Glomerular endothelial cell (primary cell): Measurements from ENCODE around the gene ACO2. TPM values are rescaled to one million over a fixed set of nuclear protein-coding genes. Genes with fewer than 3 reads are reported as not detected.
"Not testable (repeated sequence)": the region's sequence is repeated elsewhere in the genome, so short reads cannot be mapped to it uniquely, and the experiment has no call there.

Source experiments
- DNase-seq: peaks from one replicate; pipeline ENCODE4 v3.0.0-alpha.2; 2011; ENCODE audit warnings: low read depth, low spot score; ENCODE audit errors: extremely low read depth
- total RNA-seq: library from RNA; depleted of rRNA; stranded (reverse); fragments of >200 nt; gene quantifications from 2 replicates; pipeline ENCODE4 v1.2.3, GENCODE V29; 2015

The ACO2 gene
- total RNA-seq, 1 donor from 2014 or later: 87.2 TPM

DNA sequence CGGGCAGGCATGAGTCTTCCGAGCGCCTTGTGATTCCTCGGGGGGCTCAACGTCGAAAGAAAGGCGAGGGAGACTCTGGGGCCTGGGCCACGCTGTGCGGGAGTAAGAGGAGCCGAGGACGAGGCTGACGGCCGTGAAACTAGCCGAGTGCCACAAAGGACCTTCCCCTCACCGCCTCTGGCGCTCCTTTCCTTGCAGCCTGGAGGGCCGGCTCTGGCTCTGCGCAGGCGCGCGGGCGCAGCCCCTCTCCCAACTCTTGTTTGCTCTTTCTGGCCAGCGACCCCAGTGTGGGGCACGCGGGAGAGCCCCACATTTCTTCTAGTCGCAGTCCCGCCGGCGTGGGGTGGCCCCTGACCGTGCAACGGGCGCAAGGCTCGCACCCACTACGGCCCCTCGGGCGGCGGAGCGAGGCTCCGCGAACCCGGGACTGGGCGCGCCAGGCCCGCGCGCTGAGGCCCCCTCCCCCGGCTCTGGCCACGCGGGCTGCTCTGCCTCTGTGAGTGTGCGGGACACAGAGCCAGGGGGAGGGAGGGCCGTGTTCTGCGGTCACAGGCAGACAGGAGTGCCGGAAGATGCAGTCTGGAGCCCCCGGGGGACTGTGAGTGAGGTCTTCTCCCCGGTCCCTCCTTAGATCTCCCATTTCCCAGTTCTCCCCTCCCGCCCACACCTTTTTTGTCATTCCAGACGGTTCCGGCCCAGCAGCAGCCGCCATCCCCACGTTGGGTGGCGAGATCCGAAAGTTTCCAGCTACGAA lies 21.3 kb upstream of the ACO2 start:
- no peak for DNase-seq

DNA sequence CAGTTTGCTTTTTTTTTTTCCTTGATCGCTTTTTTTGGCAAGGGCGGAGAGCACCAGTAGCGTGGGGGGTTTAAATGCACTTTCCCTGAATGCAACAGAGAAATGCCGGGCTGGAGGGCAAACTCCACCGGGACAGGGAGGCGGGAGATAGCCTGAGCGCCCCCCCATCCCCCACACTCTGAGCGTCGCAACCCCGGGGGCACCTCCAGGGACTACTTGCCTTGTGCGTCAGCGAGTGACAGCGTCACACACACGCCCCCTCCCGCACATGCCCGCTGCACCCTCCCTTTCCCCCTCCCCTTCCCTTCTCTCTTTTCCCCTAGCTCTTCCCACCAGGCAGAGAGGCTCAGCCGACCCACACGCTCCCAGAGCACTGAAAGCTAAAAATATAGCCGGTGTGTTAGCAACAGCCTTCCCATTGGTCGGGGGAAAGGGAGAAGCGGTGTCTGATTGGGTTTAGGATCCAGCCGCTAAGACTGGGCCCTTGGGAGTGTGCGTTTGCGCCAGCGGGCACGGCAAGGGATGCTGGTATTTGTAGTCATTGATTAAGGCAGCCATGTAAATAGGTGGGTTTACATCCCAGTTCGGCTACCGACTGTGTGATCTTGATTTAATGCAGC lies 20.6 kb upstream of the ACO2 start:
- DNase-seq: peak; percentile 97

DNA sequence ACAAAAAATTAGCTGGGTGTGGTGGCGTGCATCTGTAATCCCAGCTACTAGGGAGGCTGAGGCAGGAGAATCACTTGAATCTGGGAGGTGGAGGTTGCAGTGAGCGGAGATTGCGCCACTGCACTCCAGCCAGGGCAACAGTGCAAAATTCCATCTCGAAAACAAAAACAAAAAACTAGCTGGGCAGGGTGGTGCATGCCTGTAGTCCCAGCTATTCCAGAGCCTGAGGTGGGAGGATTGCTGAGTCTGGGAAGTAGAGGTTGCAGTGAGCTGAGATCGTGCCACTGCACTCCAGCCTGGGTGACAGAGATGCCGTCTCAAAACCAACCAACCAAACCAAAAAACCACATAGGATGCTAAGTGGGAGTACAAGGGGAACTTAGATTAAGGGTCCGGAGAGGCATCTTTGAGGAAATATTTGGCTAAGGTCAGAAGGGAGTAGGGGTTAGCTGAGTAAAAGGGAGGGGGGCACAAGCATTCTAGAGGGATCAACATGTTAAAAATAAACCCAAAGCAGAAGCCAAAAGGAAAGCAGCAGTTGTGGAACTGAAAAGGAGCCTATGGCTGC lies 10.7 kb upstream of the ACO2 start:
- no peak for DNase-seq

DNA sequence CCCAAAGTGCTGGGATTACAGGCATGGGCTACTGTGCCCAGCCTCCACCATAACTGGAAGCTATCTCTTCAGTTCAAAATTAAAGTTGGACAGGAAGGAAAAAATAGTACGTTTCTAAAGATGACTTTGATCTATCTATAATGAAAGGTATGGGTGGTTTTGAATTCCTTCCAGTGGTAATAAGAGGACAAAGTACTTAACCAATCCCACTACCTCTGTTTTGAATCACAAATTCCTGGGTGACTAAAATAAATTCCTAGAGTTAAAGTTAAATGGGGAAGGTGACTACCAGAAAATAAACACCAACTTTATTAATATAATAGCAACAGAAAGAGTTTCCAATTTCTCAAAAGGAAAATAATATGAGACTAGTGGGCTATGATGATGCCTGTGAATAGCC lies 9.5 kb upstream of the ACO2 start:
- no peak for DNase-seq

DNA sequence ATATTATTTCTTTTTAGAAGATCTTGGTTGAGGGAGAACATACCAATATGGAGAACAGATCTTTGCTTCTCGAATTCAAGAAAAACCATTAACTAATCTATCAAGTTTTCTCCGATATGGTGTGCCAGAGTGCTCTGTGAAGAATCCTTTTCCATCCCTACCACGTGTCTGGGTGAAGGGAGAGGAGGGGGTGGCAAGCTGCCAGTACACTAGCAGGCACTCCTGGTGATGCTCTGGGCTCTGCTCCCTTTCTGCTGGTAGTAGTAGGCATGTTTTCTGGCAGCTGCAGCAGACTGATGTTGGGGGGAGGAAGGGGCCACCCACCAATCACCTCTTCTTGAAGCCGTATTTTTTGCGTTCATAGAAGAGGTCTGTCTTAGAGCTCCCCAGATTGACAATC lies 8.8 kb upstream of the ACO2 start:
- not testable (repeated sequence) for DNase-seq

DNA sequence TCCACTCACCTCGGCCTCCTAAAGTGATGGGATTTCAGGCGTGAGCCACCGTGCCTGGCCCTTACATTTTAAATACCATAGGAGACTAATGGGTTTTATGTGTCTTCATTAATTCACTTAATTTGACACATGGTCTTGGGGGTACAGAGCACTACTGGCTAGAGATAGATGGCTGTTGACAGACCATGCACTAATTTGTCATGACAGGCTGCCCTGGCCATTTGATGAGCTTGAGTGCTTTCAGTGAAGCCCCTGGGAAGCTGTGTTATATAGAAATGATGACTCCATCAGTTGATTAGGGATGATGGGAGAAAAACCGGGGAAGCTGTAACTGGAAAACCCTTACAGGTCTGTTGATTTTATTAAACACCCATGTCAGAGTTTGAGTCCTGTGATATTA lies 7.0 kb upstream of the ACO2 start:
- DNase-seq: no peak

DNA sequence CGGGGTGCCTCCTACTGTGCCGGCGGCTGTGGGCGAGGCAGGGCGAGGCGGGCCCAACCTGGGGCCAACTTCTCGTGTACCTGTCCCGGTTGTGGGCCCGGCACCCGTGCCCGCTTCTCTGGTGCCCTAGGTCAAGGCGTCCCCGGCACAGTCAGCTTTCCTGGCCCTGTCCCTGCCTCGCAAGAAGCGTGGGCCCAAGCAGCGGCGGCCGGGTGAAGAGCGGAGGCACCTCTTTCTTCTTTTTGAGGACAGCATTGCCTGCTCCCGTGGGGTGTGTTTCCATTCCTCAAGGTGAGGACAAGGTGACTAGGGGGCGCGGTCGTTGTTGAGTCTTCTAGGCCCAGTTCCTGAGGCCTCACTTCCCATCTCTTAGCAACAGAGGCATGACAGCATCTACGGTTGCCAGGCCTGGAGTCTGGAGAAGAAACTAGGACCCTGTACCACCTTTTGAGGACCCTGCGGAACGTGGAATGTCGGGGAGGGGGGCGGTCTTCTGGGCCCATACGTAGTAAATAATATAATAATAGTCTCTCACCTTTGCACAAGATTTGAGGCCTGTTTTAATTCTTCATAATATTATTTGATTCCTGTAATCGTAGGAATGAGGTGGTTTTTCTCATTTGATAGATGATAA lies 418 bp downstream of the ACO2 start:
- no peak for DNase-seq

DNA sequence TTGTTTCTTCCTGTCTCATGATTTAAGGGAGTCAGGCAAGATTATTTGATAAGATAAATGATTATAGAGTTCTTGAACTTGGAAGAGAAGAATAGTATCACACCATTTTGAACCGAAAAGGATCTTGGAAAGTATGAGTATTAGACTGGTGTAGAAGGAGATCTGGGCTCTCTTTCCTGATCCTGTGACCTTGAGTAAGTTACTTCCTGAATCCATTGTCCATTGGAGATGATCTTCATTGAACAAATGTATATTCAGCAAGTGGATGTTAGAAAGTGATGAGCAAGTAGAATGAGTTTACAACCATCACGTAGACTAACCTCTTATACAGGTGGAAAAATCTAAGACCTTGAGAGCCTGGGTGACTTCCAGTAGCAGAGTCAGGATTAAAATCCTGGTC lies 2.0 kb downstream of the ACO2 start:
- DNase-seq: no peak

DNA sequence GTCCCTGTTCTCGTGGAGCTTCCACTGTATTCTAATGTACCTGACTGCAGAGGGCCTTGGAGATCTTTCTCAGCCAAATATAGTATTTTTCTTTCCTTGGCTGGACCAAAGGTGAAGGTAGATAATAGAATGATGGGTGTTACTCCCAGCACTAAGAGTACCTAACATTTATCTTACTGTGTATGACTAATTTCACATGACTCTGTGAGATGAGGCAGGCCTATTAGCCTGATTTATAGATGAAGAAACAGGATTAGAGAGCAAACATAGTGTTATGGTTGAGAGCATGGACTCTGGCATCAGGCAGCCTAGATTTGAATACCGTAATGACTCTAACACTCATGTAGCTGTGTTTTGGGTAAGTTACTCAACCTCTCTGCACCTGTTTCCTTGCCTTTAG lies 2.7 kb downstream of the ACO2 start:
- no peak for DNase-seq

DNA sequence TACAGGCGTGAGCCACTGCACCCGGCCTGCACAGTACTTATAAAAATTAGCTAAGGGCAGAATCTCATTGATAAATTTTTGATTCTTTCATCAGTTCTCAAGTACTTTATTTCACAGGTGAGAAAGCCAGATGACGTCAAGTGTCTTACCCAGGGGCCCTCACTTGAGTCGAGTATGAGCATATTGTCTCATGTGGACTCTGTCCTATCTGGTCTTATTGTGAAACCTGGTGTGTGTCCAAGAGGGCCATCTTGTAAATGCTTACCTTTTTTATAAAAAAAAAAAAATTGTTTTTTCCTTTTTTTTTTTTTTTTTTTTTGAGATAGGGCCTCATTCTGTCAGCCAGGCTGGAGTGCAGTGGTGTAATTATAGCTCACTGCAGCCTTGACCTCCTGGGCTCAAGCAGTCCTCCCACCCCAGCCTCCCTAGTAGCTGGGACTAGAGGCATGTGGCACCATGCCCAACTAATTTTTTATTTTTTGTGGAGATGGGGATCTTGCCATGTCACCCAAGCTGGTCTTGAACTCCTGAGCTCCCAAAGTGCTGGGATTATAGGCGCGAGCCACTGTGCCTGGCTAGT lies 6.0 kb downstream of the ACO2 start:
- DNase-seq: no peak

DNA sequence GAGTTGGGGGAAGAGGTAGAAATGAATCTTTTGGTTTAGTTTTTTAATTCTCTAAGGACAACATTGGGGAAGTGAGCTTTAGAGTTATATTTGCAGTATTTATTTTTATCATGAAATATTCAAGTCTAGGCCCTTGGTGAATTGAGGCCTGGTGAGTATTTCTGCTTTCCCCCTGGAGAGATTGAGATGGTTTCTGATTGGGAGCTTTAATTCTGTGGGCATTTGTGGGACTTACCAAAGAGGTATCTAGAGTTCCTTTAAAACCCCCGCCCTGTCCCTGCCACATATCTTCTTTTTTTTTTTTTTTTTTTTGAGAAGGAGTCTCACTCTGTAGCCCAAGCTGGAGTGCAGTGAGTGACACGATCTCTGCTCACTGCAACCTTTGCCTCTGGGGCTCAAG lies 9.6 kb downstream of the ACO2 start:
- DNase-seq: no peak

DNA sequence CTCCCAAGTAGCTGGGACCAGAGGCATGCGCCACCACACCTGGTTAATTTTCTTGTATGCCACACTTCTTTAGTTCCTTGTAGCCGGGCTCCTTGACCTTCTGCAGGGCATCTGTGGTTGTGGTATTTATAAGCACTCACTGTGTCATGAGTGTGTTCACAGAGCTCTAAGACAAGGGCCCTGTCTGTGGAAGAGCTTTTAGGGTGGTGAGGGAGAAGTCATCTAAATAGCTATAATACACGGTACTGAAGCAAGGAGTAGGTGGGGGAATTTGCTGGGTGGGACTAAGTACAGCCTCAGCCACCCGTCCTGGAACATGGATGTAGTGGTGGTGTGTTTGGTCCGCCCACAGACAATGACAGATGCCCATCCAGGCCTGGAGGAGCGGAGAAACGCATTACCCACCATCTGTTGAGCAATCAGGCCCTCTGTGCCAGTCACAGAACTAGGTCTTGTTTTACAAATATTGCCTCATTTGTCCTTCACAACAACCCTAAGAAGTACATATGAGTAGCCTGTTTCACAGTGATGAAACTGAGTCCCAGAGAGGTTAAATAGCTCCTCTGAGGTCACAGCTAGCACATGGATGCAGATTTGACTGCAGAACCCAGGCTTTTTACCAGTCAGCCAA lies 10.1 kb downstream of the ACO2 start:
- DNase-seq: no peak

DNA sequence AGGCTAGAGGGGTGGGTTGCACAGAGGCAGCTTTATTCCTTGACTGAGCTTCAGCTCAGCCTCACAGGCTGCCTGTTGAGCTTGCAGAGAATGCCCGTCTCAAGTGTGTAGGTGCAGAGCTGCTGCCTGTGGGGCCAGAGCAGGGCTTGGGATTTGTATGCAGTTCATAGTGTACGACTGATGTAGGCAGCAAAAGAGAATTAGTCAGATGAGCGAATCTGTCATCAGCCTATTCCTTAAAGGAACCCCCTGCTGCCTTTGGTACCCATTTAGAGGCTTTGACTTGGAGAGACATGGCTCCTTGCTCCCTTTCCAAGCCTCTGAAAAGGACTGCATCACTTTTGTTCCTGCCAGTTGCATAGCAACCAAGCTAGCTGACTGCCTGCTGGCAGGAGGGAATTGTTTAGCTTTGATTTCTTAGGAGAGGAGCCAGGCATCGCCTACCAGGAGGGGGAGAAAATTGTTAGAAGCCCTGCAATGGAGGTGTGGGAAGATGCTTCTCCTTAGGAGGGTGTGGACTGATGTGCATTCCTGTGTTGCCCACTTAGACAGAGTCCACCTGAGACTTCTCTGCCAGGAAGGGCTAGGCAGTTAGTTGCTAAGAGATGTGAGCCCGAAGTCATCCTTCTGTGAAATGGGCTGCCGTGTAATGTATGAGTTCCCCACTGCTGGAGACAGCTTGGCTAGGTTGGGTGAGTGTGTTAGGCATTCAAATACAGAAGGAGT lies 10.9 kb downstream of the ACO2 start:
- DNase-seq: no peak

DNA sequence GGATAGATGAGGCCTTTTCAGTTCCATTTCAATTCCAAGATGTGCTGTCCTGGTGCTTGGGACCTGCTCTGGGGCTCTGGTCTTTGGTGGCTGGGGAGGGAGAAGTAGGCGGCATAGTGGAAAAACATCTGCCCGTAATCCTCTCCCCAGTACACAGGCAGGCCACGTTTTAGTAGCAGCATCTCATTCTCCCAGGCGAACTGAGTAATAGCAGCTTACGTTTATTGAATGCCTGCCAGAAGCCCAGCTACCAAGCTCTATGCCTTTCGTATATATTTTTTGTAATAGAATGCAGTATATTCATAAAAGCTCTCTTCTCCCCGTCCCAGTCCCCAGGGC lies 11.4 kb downstream of the ACO2 start:
- DNase-seq: no peak

DNA sequence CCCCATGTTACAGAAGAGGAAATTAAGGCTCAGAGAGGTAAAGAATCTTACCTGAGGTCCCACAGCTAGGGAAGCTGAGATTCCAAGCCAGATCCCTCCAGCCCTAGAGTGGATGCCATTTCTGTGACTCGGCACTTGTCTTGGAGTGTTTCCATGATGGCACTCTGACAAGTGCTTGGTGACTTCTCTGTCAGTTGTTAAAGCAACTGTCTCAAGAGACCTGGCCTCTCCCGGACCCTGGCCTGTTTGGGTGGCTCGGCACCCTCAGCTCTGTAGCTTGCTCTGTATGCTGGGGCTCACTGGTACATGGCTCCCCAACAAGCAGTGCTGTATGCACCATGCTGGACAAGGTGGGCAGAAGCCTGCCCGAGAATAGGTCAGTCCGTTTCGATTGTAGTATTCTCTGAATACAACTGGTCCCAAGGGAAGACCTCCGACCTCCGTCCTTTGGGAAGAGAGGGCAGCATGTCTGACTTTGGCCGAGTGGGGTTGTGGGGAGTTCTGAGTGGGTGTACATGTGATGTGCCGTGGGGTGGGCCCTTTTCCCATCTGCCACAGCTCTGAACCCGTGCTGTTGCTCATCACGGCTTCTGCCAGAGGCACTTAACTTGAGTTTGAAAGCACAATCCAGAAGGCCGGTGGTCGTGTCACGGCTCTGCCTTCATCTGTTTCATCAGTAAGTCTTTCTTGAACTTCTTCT lies 12.4 kb downstream of the ACO2 start:
- no peak for DNase-seq

DNA sequence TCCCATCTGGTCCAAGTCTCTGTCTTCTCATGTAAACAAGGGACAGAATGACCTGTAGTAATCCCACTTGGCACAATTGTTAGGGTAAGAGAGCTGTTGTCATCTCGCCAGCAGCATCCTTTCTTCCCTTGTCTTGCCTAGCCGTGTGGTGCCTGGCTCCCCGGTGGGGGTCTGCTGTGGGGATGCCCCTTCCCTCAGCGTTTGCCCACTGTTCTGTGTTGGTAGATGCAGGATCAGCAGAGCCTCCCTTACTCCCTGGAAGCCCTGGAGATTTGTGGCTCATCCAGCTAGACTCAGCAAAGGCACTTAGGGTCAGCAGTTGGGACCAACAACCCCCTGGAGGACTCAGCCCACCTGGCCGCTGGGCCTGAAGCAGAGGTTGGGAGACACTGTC lies 13.0 kb downstream of the ACO2 start:
- DNase-seq: no peak

DNA sequence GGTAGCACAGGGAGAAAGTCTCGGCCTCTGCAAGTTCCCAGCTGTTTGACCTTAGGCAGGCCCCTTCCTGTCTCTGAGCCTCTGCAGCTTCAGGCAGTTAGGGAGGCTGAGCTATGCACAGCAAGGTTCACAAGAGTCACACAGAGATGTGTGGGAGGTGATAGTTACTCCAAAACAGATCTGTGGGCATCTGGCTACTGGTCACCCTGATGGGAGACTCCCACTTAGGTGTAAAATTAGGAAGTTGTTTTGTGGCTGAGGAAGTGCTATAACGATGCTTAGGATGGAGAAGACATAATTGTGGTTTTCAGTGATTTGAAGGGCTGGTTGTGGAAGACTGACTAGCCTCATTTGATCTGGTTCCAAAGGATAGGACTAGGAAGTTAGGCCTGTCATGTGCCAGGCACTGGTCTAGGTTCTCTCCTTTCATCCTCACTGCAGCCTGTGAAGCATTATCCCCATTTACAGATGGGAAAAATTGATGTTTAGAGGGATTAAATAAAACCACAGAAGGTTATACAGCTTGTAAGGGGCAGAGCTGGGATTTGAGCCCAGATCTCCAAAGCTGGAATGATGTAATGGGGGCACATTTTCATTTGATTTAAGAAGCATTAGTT lies 13.5 kb downstream of the ACO2 start:
- no peak for DNase-seq

DNA sequence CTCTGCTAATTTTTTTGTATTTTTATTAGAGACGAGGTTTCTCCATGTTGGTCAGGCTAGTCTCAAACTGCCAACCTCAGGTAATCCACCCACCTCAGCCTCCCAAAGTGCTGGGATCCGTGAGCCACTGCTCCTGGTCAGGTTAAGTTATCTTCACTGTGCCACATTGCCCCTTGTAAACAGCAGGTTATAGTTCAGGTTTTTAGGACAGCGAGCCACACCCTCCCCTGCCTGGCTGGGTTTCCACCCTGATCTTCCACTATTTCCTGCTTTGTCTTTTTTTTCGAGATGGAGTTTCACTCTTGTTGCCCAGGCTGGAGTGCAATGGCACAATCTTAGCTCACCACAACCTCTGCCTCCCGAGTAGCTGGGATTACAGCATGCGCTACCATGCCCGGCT lies 16.1 kb downstream of the ACO2 start:
- DNase-seq: no peak
